H4 (cell line): ENCODE data around the gene GOLGA8S. TPM values are rescaled to one million over a fixed set of nuclear protein-coding genes. Genes with fewer than 3 reads are reported as not detected.
"Not testable (repeated sequence)": the region's sequence is repeated elsewhere in the genome, so short reads cannot be mapped to it uniquely, and the experiment has no call there.

Source experiments
- DNase-seq: peaks from one replicate; pipeline ENCODE4 v3.0.0-alpha.2; 2015; ENCODE audit warnings: low spot score
- total RNA-seq: library from RNA; depleted of rRNA; stranded (reverse); fragments of >200 nt; shearing (Covaris generic); gene quantifications from 2 replicates; pipeline ENCODE4 v1.2.3, GENCODE V29; 2014; rRNA removed

Gene GOLGA8S, protein sequence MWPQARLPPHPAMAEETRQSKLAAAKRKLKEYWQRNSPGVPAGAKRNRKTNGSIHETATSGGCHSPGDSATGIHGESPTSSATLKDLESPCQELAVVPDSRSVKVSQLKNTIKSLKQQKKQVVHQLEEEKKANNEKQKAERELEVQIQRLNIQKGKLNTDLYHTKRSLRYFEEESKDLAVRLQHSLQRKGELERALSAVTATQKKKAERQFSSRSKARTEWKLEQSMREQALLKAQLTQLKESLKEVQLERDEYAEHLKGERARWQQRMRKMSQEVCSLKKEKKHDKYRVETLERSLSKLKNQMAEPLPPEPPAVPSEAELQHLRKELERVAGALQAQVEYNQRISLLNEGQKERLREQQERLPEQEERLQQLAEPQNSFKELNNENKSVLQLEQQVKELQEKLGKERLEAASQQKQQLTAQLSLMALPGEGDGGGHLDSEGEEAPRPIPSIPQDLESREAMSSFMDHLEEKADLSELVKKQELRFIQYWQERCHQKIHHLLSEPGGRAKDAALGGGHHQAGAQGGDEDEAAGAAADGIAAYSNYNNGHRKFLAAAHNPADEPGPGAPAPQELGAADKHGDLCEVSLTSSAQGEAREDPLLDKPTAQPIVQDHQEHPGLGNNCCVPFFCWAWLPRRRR
- not detected in 2 replicates for total RNA-seq

GRCh38 chr15:23354448-23354847, at the start of gene GOLGA8S:
Gene GOLGA8S, plus strand, starts transcription at chr15:23354748. Its CDS starts 62 bp downstream, at chr15:23354810.
- not testable (repeated sequence) for DNase-seq

- DNase-seq: not testable (repeated sequence)
Measured at GRCh38 chr15:23304805-23305204, 49.7 kb upstream of the GOLGA8S start.

GRCh38 chr15:23305921-23306320, 48.6 kb upstream of the GOLGA8S start:
- DNase-seq: not testable (repeated sequence)

GRCh38 chr15:23311233-23311632, 43.3 kb upstream of the GOLGA8S start:
- not testable (repeated sequence) for DNase-seq

GRCh38 chr15:23334096-23334495, 20.5 kb upstream of the GOLGA8S start, which contains the start of gene GOLGA6L26:
Gene GOLGA6L26, minus strand, starts transcription at chr15:23334196. Its CDS starts 61 bp downstream, at chr15:23334135.
- DNase-seq: not testable (repeated sequence)

DNA sequence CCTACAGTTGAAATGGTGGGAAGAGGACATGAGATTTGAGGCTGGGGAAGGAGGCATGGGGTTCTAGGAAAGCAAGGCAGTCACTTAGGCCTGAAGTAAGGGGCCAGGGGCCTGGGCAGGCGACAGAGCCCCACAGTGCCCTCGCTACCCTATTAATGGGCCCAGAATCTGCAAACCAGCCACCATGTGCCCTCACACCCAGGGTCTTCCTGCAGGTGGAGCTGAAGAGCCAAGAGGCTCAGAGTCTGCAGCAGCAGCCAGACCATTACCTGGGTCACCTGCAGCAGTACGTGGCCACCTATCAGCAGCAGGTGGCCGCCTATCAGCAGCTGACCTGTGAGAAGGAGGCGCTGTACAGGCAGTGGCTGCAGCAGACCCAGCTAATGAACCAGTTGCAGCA, 8.1 kb downstream of the GOLGA8S start:
- DNase-seq: not testable (repeated sequence)

GRCh38 chr15:23364261-23364660, 9.7 kb downstream of the GOLGA8S start:
- not testable (repeated sequence) for DNase-seq

- DNase-seq: no peak
Measured at GRCh38 chr15:23370578-23370977, 16.0 kb downstream of the GOLGA8S start.

DNA sequence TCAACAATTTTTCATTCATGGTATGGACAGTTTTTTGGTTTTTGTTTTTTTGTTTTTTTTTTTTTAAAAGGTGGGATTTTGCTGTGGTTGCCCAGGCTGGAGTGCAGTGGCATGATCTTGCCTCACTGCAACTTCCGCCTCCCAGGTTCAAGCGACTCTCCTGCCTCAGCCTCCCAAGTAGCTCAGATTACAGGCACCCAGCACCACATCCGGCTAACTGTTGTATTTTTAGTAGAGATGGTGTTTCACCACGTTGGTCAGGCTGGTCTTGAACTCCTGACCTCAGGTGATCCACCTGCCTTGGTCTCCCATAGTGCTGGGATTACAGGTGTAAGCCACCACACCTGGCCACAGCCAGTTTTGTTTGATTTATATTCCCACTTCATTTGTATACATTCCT, 16.6 kb downstream of the GOLGA8S start:
- not testable (repeated sequence) for DNase-seq

DNA sequence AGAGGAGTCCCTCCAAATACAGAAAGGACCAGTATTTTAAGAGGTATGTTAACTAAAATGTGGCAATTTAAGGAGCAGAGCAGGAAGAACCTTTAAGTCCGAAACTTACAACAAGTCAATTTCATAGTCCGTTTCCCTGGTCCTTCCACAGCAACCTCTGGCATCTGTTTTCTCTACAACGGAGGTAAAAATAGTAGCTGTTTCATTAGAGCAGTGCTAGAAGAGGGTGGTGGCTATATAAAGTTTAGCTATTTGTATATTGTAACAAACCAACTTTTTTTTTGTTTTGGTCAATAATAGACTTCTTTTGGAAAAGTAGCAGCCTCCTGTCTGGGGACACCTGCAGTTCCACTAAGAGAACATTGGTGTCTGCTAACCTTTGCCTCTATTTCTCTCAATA, 17.3 kb downstream of the GOLGA8S start:
- not testable (repeated sequence) for DNase-seq

GRCh38 chr15:23372284-23372683, 17.7 kb downstream of the GOLGA8S start:
- peak; percentile 75 for DNase-seq

GRCh38 chr15:23372891-23373600, 18.5 kb downstream of the GOLGA8S start:
- DNase-seq: not testable (repeated sequence)

- DNase-seq: not testable (repeated sequence)
Measured at GRCh38 chr15:23374226-23374625, 19.7 kb downstream of the GOLGA8S start.

DNA sequence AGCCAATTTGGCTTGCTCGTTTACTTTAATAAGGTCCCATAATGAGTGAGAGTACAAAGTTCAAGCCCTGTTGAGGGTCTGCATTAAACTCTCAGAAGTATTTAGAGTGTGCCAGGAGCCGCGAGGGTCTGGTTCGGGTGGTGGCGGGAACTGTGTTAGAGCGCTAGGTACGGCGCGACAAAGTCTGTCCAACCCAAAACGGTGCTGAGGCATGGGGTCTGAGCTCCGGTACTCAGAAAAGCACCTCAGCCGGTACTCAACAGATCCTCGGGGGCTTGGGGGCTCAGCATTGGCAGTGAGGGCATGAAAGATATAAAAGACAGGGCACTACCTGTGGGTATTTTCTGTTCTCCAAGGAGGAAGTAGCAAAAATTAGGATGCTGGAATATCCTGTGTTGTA, 24.4 kb downstream of the GOLGA8S start:
- DNase-seq: not testable (repeated sequence)

DNA sequence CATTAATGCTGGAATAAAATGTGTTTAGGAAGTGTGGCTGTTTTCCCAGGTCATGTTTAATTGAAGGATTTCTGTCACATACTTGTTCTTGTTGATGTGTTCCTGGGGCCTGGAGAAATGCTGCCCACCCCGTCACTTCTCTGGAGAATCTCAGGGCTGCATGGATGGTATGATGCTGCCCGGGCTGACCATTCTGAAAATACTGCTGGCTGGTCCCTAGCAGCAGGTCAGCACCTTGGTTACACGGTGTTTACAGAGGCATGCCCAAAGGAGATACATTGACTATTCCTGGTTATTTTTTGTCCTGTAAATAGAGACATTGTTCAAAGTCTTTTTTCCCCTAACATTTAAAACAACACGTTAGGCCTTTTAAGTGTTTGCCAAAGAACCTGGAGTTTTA, 26.2 kb downstream of the GOLGA8S start:
- DNase-seq: not testable (repeated sequence)

DNA sequence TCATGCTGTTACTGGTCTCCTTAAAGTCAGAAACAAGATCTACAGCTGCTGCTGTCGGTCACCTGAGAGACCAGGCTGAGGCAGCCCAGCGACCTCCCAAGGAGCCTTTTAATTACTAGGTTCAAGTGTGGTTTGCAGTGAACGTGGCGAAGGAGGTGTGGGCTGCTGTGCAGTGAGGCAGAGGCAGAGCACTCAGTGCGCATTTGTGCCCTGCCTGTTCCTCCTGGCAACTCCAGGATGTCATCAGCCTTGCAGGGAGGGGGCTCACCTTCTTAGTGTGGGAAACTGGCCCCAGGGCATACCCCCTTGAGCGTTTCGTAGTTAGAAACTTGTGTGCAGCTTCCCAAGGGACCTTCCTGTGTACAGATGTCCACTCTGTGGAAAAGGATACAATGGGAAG, 26.6 kb downstream of the GOLGA8S start:
- not testable (repeated sequence) for DNase-seq

DNA sequence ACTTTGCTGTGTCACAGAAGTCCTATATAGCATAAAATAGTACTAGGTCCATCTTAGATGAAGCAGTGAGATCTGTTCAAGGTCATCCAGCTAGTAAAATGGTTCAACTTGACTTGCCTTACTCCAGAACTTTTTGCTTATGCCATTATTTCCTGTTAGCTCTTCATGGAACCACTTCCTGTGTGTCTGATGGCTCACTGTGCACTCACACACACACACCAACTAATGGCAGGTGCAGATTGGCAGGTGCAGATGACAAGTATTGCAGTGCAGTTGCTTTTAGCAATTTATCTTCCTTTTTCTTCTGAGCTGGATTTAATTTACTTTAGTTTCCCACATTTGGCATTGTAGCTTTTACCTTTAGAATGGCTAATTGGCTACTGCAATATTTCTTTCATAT, 29.8 kb downstream of the GOLGA8S start:
- DNase-seq: no peak

- no peak for DNase-seq
Measured at GRCh38 chr15:23385886-23386430, 31.4 kb downstream of the GOLGA8S start.

- DNase-seq: no peak
Measured at GRCh38 chr15:23387621-23388190, 33.2 kb downstream of the GOLGA8S start.

DNA sequence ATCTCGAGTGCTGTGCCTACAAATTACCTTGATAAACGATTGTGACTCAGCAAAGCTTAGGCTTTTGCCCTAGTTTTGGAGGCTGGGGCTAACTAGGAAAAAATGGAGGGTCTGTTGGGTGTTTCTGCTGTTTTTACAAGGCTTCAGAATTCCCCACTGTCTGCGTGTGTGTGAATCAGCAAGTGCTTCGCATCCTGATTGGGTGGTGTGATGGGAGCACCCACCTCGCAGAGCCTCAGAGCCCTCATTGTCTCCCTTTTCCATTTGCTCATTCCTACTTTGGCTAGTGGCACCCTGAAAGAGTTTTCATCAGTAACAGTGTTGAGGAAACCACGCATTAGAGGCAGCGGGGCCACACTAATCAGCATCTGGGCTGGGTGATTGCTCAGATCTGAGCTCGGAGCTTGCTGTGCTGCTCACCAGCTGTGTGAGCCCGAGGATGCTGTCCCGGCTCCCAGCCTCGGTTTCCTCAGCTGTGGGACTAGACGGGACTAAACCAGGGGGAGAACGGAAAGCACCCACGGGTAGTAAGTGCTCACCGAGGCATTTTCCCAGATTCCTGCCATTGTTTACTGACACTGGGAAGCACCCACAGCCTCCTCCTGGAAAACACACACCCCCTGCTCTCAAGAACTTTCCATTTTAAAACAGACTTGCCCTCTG, 40.6 kb downstream of the GOLGA8S start:
- DNase-seq: no peak

GRCh38 chr15:23395832-23396231, 41.3 kb downstream of the GOLGA8S start:
- DNase-seq: no peak
